HuH-7.5 (cell line): Measurements from ENCODE around the gene SASH1.

ENCODE experiments used
- DNase-seq: peaks from one replicate; pipeline ENCODE4 v3.0.0; 2011; ENCODE audit warnings: low spot score

Gene SASH1

GRCh38 chr6:148591656-148592055 lies 249.0 kb downstream of the SASH1 start:
- DNase-seq: no peak

GRCh38 chr6:148593130-148593812 lies 250.6 kb downstream of the SASH1 start:
- no peak for DNase-seq

- DNase-seq: no peak
Measured at GRCh38 chr6:148593813-148594170, 251.2 kb downstream of the SASH1 start.

- no peak for DNase-seq
Measured at GRCh38 chr6:148595550-148595949, 252.9 kb downstream of the SASH1 start.

GRCh38 chr6:148596891-148597455 lies 254.3 kb downstream of the SASH1 start:
- DNase-seq: no peak

GRCh38 chr6:148598724-148599123 lies 256.1 kb downstream of the SASH1 start:
- DNase-seq: no peak

GRCh38 chr6:148599967-148600426 lies 257.4 kb downstream of the SASH1 start:
- no peak for DNase-seq
